ENCODE results near the gene RBM44.

Gene RBM44

GRCh38 chr2:237820421-237820820 lies 21.8 kb downstream of the RBM44 start:
- DNase-seq: no peak
- Histone ChIP-seq H3K36me3 (ENCODE audit: control insufficient read depth in 4 of 4, insufficient read depth in 4 of 4, low read length in 3 of 4) (no peaks in the 10 kb centered on the region), H3K4me1 (ENCODE audit: control extremely low read depth in 1 of 4, control insufficient read depth in 4 of 4, insufficient read depth in 4 of 4, low read length in 3 of 4) (peaks cover 0 to 8% (median 2%) of the 10 kb centered on the region in 4 experiments), H3K27ac (ENCODE audit: insufficient read depth in 1 of 2, low read depth in 1 of 2, low read length in 2 of 2, poor library complexity in 1 of 2, severe bottlenecking in 2 of 2) (no peak overlapping the region), H3K27me3 (replicated peaks in 2 of 5; ENCODE audit: control insufficient read depth in 4 of 5, insufficient read depth in 5 of 5, low read length in 4 of 5) (no peaks in the 10 kb centered on the region), H3K9me3 (ENCODE audit: control extremely low read depth in 1 of 5, control insufficient read depth in 4 of 5, insufficient read depth in 2 of 5, low read depth in 1 of 5, low read length in 4 of 5) (no peaks in the 10 kb centered on the region), H3K4me3 (ENCODE audit: control insufficient read depth in 1 of 7, extremely low read depth in 1 of 7, insufficient read depth in 4 of 7, low read depth in 2 of 7, low read length in 6 of 7) (no peak overlapping the region)
- ChIA-PET CTCF (interaction anchor here (0.6 to 1.3 kb wide), 3 partner anchors 8 to 59 kb away, joined by 3 read pairs; no protein-coding TSS in a partner anchor), POLR2A (no interaction called here)
- 86% methylated on average over 1 of the region's 2 CpGs for WGBS (ENCODE audit: insufficient coverage)

- no CpG with 5 or more reads among the region's 2 CpGs for WGBS (ENCODE audit: insufficient coverage)
- POLR2A ChIA-PET: no interaction called here
- CTCF ChIA-PET: no interaction called here
These were observed 25.0 kb downstream of the RBM44 start for GRCh38 chr2:237823544-237823943.

GRCh38 chr2:237824085-237824484 lies 25.5 kb downstream of the RBM44 start:
- ChIA-PET POLR2A (no interaction called here), CTCF (no interaction called here)
- no peak for DNase-seq
- Histone ChIP-seq H3K27ac (ENCODE audit: insufficient read depth in 1 of 2, low read depth in 1 of 2, low read length in 2 of 2, poor library complexity in 1 of 2, severe bottlenecking in 2 of 2) (no peak overlapping the region), H3K4me1 (ENCODE audit: control extremely low read depth in 1 of 4, control insufficient read depth in 4 of 4, insufficient read depth in 4 of 4, low read length in 3 of 4) (peaks cover 0 to 6% (median 2%) of the 10 kb centered on the region in 4 experiments), H3K9me3 (ENCODE audit: control extremely low read depth in 1 of 5, control insufficient read depth in 4 of 5, insufficient read depth in 2 of 5, low read depth in 1 of 5, low read length in 4 of 5) (no peaks in the 10 kb centered on the region), H3K36me3 (ENCODE audit: control insufficient read depth in 4 of 4, insufficient read depth in 4 of 4, low read length in 3 of 4) (no peaks in the 10 kb centered on the region), H3K27me3 (replicated peaks in 2 of 5; ENCODE audit: control insufficient read depth in 4 of 5, insufficient read depth in 5 of 5, low read length in 4 of 5) (no peaks in the 10 kb centered on the region), H3K4me3 (ENCODE audit: control insufficient read depth in 1 of 7, extremely low read depth in 1 of 7, insufficient read depth in 4 of 7, low read depth in 2 of 7, low read length in 6 of 7) (no peak overlapping the region)
- 95% methylated on average over 4 of the region's 6 CpGs for WGBS (ENCODE audit: insufficient coverage)

More at GRCh38 chr2:237823544-237823943, 25.0 kb downstream of the RBM44 start:
- peaks cover 0 to 6% (median 2%) of the 10 kb centered on the region in 4 experiments for H3K4me1 ChIP-seq (ENCODE audit: control extremely low read depth in 1 of 4, control insufficient read depth in 4 of 4, insufficient read depth in 4 of 4, low read length in 3 of 4)
- no peaks in the 10 kb centered on the region for H3K36me3 ChIP-seq (ENCODE audit: control insufficient read depth in 4 of 4, insufficient read depth in 4 of 4, low read length in 3 of 4)
- no peak overlapping the region for H3K27ac ChIP-seq (ENCODE audit: insufficient read depth in 1 of 2, low read depth in 1 of 2, low read length in 2 of 2, poor library complexity in 1 of 2, severe bottlenecking in 2 of 2)
- no peaks in the 10 kb centered on the region for H3K9me3 ChIP-seq (ENCODE audit: control extremely low read depth in 1 of 5, control insufficient read depth in 4 of 5, insufficient read depth in 2 of 5, low read depth in 1 of 5, low read length in 4 of 5)
- DNase-seq: no peak
- no peaks in the 10 kb centered on the region for H3K27me3 ChIP-seq (replicated peaks in 2 of 5; ENCODE audit: control insufficient read depth in 4 of 5, insufficient read depth in 5 of 5, low read length in 4 of 5)
- H3K4me3 ChIP-seq (ENCODE audit: control insufficient read depth in 1 of 7, extremely low read depth in 1 of 7, insufficient read depth in 4 of 7, low read depth in 2 of 7, low read length in 6 of 7): no peak overlapping the region

- POLR2A ChIA-PET: no interaction called here
- H3K4me3 ChIP-seq (ENCODE audit: control insufficient read depth in 1 of 7, extremely low read depth in 1 of 7, insufficient read depth in 4 of 7, low read depth in 2 of 7, low read length in 6 of 7): no peak overlapping the region
- no peaks in the 10 kb centered on the region for H3K9me3 ChIP-seq (ENCODE audit: control extremely low read depth in 1 of 5, control insufficient read depth in 4 of 5, insufficient read depth in 2 of 5, low read depth in 1 of 5, low read length in 4 of 5)
- no CpG with 5 or more reads among the region's 3 CpGs for WGBS (ENCODE audit: insufficient coverage)
- CTCF ChIA-PET: interaction anchor here (1.0 to 1.1 kb wide), 2 partner anchors 9 to 15 kb away, joined by 3 to 4 read pairs; no protein-coding TSS in a partner anchor
- no peak for DNase-seq
- H3K36me3 ChIP-seq (ENCODE audit: control insufficient read depth in 4 of 4, insufficient read depth in 4 of 4, low read length in 3 of 4): no peaks in the 10 kb centered on the region
- peaks cover 0 to 11% (median 7%) of the 10 kb centered on the region in 4 experiments for H3K4me1 ChIP-seq (ENCODE audit: control extremely low read depth in 1 of 4, control insufficient read depth in 4 of 4, insufficient read depth in 4 of 4, low read length in 3 of 4)
- no peak overlapping the region for H3K27ac ChIP-seq (ENCODE audit: insufficient read depth in 1 of 2, low read depth in 1 of 2, low read length in 2 of 2, poor library complexity in 1 of 2, severe bottlenecking in 2 of 2)
- H3K27me3 ChIP-seq (replicated peaks in 2 of 5; ENCODE audit: control insufficient read depth in 4 of 5, insufficient read depth in 5 of 5, low read length in 4 of 5): no peaks in the 10 kb centered on the region
These were observed 28.9 kb downstream of the RBM44 start for GRCh38 chr2:237827421-237827987.

DNA sequence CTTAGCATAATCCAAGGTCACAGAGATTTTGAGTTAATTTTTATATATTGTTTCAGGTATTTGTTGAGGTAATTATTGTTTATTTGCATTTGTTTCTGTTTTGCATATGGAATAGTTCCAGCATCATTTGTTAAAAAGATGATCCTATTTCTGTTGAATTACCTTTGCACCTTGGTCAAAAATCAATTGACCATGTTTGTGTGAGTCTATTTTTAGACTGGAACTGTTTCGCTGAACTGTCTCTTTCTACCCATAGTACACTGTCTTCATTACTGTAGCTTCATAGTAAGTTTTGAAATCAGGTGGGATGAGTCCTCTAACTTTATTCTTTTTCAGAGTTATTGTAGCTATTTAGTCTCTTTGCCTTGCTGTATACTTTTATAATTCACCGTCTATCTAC lies 31.9 kb downstream of the RBM44 start:
- Histone ChIP-seq H3K27me3 (replicated peaks in 2 of 5; ENCODE audit: control insufficient read depth in 4 of 5, insufficient read depth in 5 of 5, low read length in 4 of 5) (no peaks in the 10 kb centered on the region), H3K9me3 (ENCODE audit: control extremely low read depth in 1 of 5, control insufficient read depth in 4 of 5, insufficient read depth in 2 of 5, low read depth in 1 of 5, low read length in 4 of 5) (no peaks in the 10 kb centered on the region), H3K4me1 (ENCODE audit: control extremely low read depth in 1 of 4, control insufficient read depth in 4 of 4, insufficient read depth in 4 of 4, low read length in 3 of 4) (peaks cover 0 to 11% (median 7%) of the 10 kb centered on the region in 4 experiments), H3K27ac (ENCODE audit: insufficient read depth in 1 of 2, low read depth in 1 of 2, low read length in 2 of 2, poor library complexity in 1 of 2, severe bottlenecking in 2 of 2) (no peak overlapping the region), H3K36me3 (ENCODE audit: control insufficient read depth in 4 of 4, insufficient read depth in 4 of 4, low read length in 3 of 4) (no peaks in the 10 kb centered on the region), H3K4me3 (ENCODE audit: control insufficient read depth in 1 of 7, extremely low read depth in 1 of 7, insufficient read depth in 4 of 7, low read depth in 2 of 7, low read length in 6 of 7) (no peak overlapping the region)
- ChIA-PET CTCF (no interaction called here), POLR2A (no interaction called here)
- WGBS (ENCODE audit: insufficient coverage): no CpG with 5 or more reads among the region's 2 CpGs
- no peak for DNase-seq

GRCh38 chr2:237833546-237833945 lies 35.0 kb downstream of the RBM44 start:
- H3K27ac ChIP-seq (ENCODE audit: insufficient read depth in 1 of 2, low read depth in 1 of 2, low read length in 2 of 2, poor library complexity in 1 of 2, severe bottlenecking in 2 of 2): no peak overlapping the region
- DNase-seq: no peak
- no peaks in the 10 kb centered on the region for H3K36me3 ChIP-seq (ENCODE audit: control insufficient read depth in 4 of 4, insufficient read depth in 4 of 4, low read length in 3 of 4)
- peaks cover 0 to 11% (median 7%) of the 10 kb centered on the region in 4 experiments for H3K4me1 ChIP-seq (ENCODE audit: control extremely low read depth in 1 of 4, control insufficient read depth in 4 of 4, insufficient read depth in 4 of 4, low read length in 3 of 4)
- peaks cover 0 to 2% (median 0%) of the 10 kb centered on the region in 5 experiments for H3K9me3 ChIP-seq (ENCODE audit: control extremely low read depth in 1 of 5, control insufficient read depth in 4 of 5, insufficient read depth in 2 of 5, low read depth in 1 of 5, low read length in 4 of 5)
- whole genome bisulfite sequencing (ENCODE audit: insufficient coverage): no CpG with 5 or more reads among the region's 1 CpG
- no peak overlapping the region for H3K4me3 ChIP-seq (ENCODE audit: control insufficient read depth in 1 of 7, extremely low read depth in 1 of 7, insufficient read depth in 4 of 7, low read depth in 2 of 7, low read length in 6 of 7)
- POLR2A ChIA-PET: interaction anchor here (0.8 kb wide), 1 partner anchor 128 kb away, joined by 3 read pairs; no protein-coding TSS in a partner anchor
- H3K27me3 ChIP-seq (replicated peaks in 2 of 5; ENCODE audit: control insufficient read depth in 4 of 5, insufficient read depth in 5 of 5, low read length in 4 of 5): no peaks in the 10 kb centered on the region
- CTCF ChIA-PET: no interaction called here

GRCh38 chr2:237835372-237835771 lies 36.8 kb downstream of the RBM44 start:
- Histone ChIP-seq H3K9me3 (ENCODE audit: control extremely low read depth in 1 of 5, control insufficient read depth in 4 of 5, insufficient read depth in 2 of 5, low read depth in 1 of 5, low read length in 4 of 5) (peaks cover 0 to 2% (median 0%) of the 10 kb centered on the region in 5 experiments), H3K4me1 (ENCODE audit: control extremely low read depth in 1 of 4, control insufficient read depth in 4 of 4, insufficient read depth in 4 of 4, low read length in 3 of 4) (peaks cover 0 to 11% (median 7%) of the 10 kb centered on the region in 4 experiments), H3K4me3 (ENCODE audit: control insufficient read depth in 1 of 7, extremely low read depth in 1 of 7, insufficient read depth in 4 of 7, low read depth in 2 of 7, low read length in 6 of 7) (no peak overlapping the region), H3K27ac (ENCODE audit: insufficient read depth in 1 of 2, low read depth in 1 of 2, low read length in 2 of 2, poor library complexity in 1 of 2, severe bottlenecking in 2 of 2) (no peak overlapping the region), H3K36me3 (ENCODE audit: control insufficient read depth in 4 of 4, insufficient read depth in 4 of 4, low read length in 3 of 4) (no peaks in the 10 kb centered on the region), H3K27me3 (replicated peaks in 2 of 5; ENCODE audit: control insufficient read depth in 4 of 5, insufficient read depth in 5 of 5, low read length in 4 of 5) (no peaks in the 10 kb centered on the region)
- POLR2A ChIA-PET: no interaction called here
- no peak for DNase-seq
- CTCF ChIA-PET: no interaction called here
- 100% methylated on average over 3 of the region's 3 CpGs for whole genome bisulfite sequencing (ENCODE audit: insufficient coverage)
